KMS-11 (cell line): Measurements from ENCODE around the gene PRDM7.
"Not testable (repeated sequence)": the region's sequence is repeated elsewhere in the genome, so short reads cannot be mapped to it uniquely, and the experiment has no call there.

Source experiments
- H2AFZ ChIP-seq: fragments of 200-600 bp; sonication (generic); 2 replicates; pipeline ENCODE4 v1.6.1; 2016; ENCODE audit warnings: antibody characterized with exemption, mixed run types, low read depth
- H3K27ac ChIP-seq: fragments of 200-600 bp; sonication (generic); 2 replicates; pipeline ENCODE4 v1.6.1; 2016; ENCODE audit warnings: mild to moderate bottlenecking, mixed run types
- H3K27me3 ChIP-seq: fragments of 200-600 bp; sonication (generic); 2 replicates; pipeline ENCODE4 v1.6.1; 2017; ENCODE audit warnings: mild to moderate bottlenecking, low read depth, mixed run types, moderate library complexity; ENCODE audit not compliant: insufficient read depth
- H3K36me3 ChIP-seq: fragments of 200-600 bp; sonication (generic); 2 replicates; pipeline ENCODE4 v1.6.1; 2017; ENCODE audit warnings: mild to moderate bottlenecking, mixed run types; ENCODE audit not compliant: insufficient read depth
- H3K4me1 ChIP-seq: fragments of 200-600 bp; sonication (generic); 2 replicates; pipeline ENCODE4 v1.6.1; 2016; ENCODE audit warnings: mild to moderate bottlenecking, low read depth, mixed run types; ENCODE audit not compliant: poor library complexity, severe bottlenecking
- H3K4me2 ChIP-seq: fragments of 200-600 bp; sonication (generic); 2 replicates; pipeline ENCODE4 v1.7.0; 2016; ENCODE audit warnings: mild to moderate bottlenecking, mixed run types
- H3K4me3 ChIP-seq: fragments of 200-600 bp; sonication (generic); IDR thresholded peaks from 2 replicates; pipeline ENCODE4 v1.6.1; 2017; ENCODE audit warnings: low read depth, low read length, mixed read lengths; ENCODE audit not compliant: insufficient read depth
- H3K79me2 ChIP-seq: fragments of 200-600 bp; sonication (generic); 2 replicates; pipeline ENCODE4 v1.6.1; 2016; ENCODE audit warnings: low read depth, mixed run types; ENCODE audit not compliant: insufficient read depth
- H3K9ac ChIP-seq: fragments of 200-600 bp; sonication (generic); 2 replicates; pipeline ENCODE4 v1.6.1; 2016; ENCODE audit warnings: mild to moderate bottlenecking, mixed run types
- H4K20me1 ChIP-seq: fragments of 200-600 bp; sonication (generic); 2 replicates; pipeline ENCODE4 v1.6.1; 2016; ENCODE audit warnings: mild to moderate bottlenecking, mixed run types; ENCODE audit not compliant: insufficient read depth
- CTCF ChIP-seq: fragments of 200-600 bp; sonication (generic); conservative IDR thresholded peaks from 2 replicates; pipeline ENCODE4 v1.6.1; 2017; ENCODE audit warnings: low read depth, mild to moderate bottlenecking, antibody characterized with exemption, low read length, moderate library complexity, mixed read lengths

Gene PRDM7

GRCh38 chr16:90077240-90077756 lies at the start of gene PRDM7:
PRDM7 (minus strand) TSS chr16:90077331; CDS start chr16:90075910, 1,421 bp downstream.
- Histone ChIP-seq H3K79me2 (no peaks in the 10 kb centered on the region), H2AFZ (peak within 1 kb of the TSS; percentile 90), H3K4me1 (peaks cover 27% of the 10 kb centered on the region), H3K36me3 (no peaks in the 10 kb centered on the region), H3K4me2 (peak within 1 kb of the TSS; percentile 87), H3K9ac (peak within 1 kb of the TSS; percentile 73), H3K4me3 (no peak within 1 kb of the TSS), H3K27ac (peak within 1 kb of the TSS; percentile 90), H3K27me3 (no peaks in the 10 kb centered on the region; the same call in 1 of the 2 replicates), H4K20me1 (no peaks in the 10 kb centered on the region)
- no peak; the same call in 1 of the 2 replicates for TF ChIP-seq CTCF

GRCh38 chr16:90121846-90122245 lies 44.7 kb upstream of the PRDM7 start:
- not testable (repeated sequence) for H3K9ac ChIP-seq, H3K4me1 ChIP-seq, H4K20me1 ChIP-seq, H3K4me3 ChIP-seq, H3K36me3 ChIP-seq, H2AFZ ChIP-seq, H3K4me2 ChIP-seq, H3K79me2 ChIP-seq, H3K27me3 ChIP-seq, H3K27ac ChIP-seq

- not testable (repeated sequence) for H2AFZ ChIP-seq, H3K36me3 ChIP-seq
These were observed 30.5 kb upstream of the PRDM7 start for GRCh38 chr16:90107617-90108016.

GRCh38 chr16:90107060-90107459 lies 29.9 kb upstream of the PRDM7 start:
- H4K20me1 ChIP-seq, H3K36me3 ChIP-seq, H2AFZ ChIP-seq, H3K79me2 ChIP-seq, H3K4me2 ChIP-seq, H3K27me3 ChIP-seq, H3K9ac ChIP-seq, H3K4me1 ChIP-seq, H3K27ac ChIP-seq, H3K4me3 ChIP-seq: not testable (repeated sequence)

More at GRCh38 chr16:90107617-90108016, 30.5 kb upstream of the PRDM7 start:
- not testable (repeated sequence) for H3K79me2 ChIP-seq, H3K4me3 ChIP-seq, H3K4me1 ChIP-seq, H3K27ac ChIP-seq, H3K9ac ChIP-seq, H4K20me1 ChIP-seq, H3K4me2 ChIP-seq, H3K27me3 ChIP-seq

DNA sequence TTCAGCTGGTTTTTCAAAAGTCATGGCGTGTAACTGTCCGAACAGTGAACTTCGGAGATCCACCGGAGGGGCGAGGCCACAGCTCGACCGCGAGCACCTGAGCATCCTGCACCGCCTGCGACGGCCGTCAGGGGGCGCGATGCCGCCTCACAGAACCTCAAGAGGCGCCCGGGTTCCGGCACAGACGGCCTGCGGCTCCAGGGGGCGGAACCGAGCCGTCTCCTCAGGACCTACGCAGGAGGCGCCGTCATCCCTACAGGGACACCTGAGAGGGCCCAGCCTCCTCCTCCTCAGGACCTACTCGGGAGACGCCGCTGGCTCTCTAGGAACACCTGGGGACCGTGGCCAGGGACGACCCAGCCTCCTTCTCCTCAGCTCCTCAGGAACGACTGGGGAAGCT lies 29.1 kb upstream of the PRDM7 start:
- not testable (repeated sequence) for H3K79me2 ChIP-seq, H3K4me2 ChIP-seq, H3K9ac ChIP-seq, H4K20me1 ChIP-seq, H2AFZ ChIP-seq, H3K4me1 ChIP-seq, H3K36me3 ChIP-seq, H3K4me3 ChIP-seq, H3K27me3 ChIP-seq, H3K27ac ChIP-seq

GRCh38 chr16:90104725-90105124 lies 27.6 kb upstream of the PRDM7 start:
- not testable (repeated sequence) for H3K4me1 ChIP-seq, H3K4me2 ChIP-seq, H4K20me1 ChIP-seq, H3K36me3 ChIP-seq, H3K9ac ChIP-seq, H3K27ac ChIP-seq, H3K27me3 ChIP-seq, H3K79me2 ChIP-seq, H2AFZ ChIP-seq, H3K4me3 ChIP-seq

DNA sequence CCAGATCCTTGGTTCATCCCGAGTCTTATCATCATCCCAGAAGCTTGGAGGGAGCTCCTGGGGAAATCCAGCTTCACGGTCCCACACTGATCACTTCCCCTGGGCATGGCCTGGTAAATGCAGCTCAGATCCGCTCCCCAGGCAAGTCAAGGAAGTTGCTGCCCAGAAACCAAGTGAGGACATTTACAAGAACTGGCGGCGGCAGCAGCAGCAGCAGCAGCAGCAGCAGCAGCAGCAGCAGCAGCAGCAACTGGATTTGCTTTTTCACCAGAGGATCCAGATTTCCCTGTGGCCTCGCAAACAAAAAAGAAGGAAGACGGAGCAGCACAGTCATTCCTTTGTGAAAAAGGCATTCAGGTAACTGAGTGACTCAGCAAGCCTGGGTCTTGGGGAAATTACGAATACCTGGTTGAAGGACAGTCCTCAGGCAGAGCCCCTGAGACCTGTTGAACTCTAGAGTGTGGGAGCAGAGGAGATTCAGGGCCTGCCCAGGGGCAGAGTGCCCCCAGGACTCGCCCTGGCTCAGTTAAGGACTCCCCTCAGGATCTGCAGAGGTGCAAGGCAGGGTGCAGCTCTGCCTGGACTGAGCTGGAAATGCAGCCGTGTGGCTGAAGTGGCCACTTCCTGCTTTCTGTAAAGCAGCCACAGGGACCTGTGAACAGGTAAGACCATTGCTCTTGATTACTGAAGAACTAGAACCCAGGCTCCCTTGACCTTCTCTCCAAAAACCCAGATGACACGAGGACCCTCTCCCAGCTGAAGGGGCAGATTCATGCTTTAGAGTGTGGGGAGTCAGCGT lies 25.2 kb upstream of the PRDM7 start:
- not testable (repeated sequence) for H3K27me3 ChIP-seq, H3K4me2 ChIP-seq, H3K4me3 ChIP-seq, H3K27ac ChIP-seq, H2AFZ ChIP-seq, H4K20me1 ChIP-seq, H3K9ac ChIP-seq, H3K79me2 ChIP-seq, H3K4me1 ChIP-seq, H3K36me3 ChIP-seq

DNA sequence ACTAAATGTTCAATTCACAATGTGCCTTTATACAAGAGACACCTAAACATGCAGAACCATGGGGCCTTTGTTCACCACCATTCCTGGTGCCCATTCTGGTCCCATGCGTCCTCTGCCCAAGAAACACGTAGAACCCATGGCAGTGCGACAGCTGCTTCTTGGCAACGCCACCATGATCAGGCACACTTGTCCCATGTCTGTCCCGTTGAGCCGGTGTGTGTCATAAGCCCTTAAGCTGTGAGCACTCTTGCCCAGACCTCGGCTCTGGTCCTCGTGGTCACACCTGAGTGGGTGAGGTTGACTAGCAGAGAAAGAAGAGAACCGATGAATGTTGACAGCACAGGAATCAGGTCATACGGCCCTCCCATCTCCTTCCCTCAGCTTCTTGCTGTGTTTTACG lies 24.2 kb upstream of the PRDM7 start:
- not testable (repeated sequence) for H3K36me3 ChIP-seq, H3K79me2 ChIP-seq, H3K4me2 ChIP-seq, H4K20me1 ChIP-seq, H3K4me3 ChIP-seq, H2AFZ ChIP-seq, H3K27ac ChIP-seq, H3K4me1 ChIP-seq, H3K9ac ChIP-seq, H3K27me3 ChIP-seq

DNA sequence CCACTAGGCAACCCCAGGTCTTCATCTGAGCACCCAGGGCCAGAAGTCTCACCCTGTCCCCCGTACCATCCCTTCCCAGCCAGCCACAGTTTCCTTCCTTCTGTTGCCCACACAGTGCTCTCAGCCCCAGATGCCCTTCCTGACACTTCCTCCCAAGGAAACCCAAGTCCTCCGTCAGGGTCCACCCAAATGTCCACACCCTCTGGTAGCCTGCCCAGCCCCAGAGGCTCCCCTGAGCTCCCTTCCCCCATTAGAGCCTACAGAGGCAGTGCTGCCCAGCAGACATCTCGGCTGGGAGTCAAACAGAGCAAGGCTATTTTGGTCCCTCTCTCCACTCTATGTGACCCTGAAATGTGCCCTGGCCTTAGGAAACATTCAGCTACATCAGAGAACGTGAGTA lies 23.7 kb upstream of the PRDM7 start:
- H2AFZ ChIP-seq, H3K4me2 ChIP-seq, H3K4me3 ChIP-seq, H3K9ac ChIP-seq, H3K36me3 ChIP-seq, H3K79me2 ChIP-seq, H4K20me1 ChIP-seq, H3K27ac ChIP-seq, H3K27me3 ChIP-seq, H3K4me1 ChIP-seq: not testable (repeated sequence)
